ENCODE results near the gene VPS39.

- TF ChIP-seq CTCF (IDR thresholded peaks at IDR 0.05) = no peak
- TF ChIP-seq POLR2A (IDR thresholded peaks at IDR 0.05) = no peak
Measured at GRCh38 chr15:42178056-42178455, 30.0 kb downstream of the VPS39 start.

Measured in uterus (tissue), 2 donors.